Fibroblast of pulmonary artery (primary cell): ENCODE data around the gene MKS1.

ENCODE experiments used
- DNase-seq: peaks from one replicate; pipeline ENCODE4 v3.0.0-alpha.2; 2010; ENCODE audit warnings: low read depth
- H3K4me3 ChIP-seq: replicated peaks from 2 replicates; pipeline ENCODE4 v1.5.1; 2011; ENCODE audit warnings: low read depth, mild to moderate bottlenecking, control low read depth, low read length, moderate library complexity
- TF ChIP-seq, protein P1 (sequence below): IDR thresholded peaks from 2 replicates; pipeline ENCODE4 v1.5.1; 2011; ENCODE audit warnings: mild to moderate bottlenecking, control low read depth, low read length, inconsistent platforms; ENCODE audit errors: missing control alignments

Gene MKS1

DNA sequence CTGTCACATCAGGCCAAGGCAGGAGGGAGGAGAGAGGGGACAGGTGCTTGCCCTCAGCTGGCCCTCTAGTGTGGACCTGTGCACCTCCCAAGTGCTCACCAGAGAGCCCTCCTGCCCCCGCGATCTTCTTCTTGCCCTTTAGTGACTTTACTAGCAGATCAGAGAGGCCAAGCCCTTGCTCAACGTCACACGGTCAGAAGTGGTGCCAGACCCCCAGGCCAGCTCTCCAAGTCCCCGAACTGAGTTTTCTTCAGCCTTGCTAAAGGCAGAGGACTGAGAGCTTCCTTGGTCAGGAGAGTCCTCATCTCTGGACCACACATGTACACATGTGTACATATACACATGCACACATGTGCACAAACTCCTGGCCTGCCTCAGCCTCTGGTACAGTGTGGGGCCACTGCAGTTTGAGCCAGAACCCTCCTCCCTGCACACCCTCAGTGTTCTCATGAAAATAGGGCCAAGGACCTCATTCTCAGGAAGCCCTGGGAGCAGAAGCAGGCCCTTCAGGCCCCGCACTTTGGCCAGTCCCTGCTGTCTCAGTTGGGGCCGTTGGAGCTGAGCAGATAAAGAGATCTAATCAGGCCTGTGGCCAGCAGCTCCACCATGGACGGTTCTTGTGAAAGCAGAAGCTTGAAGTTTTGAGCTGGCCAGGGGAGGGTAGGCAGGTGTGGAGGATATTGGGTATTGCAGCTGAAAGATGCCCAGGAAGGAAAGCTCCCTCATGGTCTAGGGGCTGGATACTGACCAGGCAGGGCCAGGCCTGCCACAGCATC is 33.9 kb downstream of the MKS1 start:
- TF ChIP-seq, protein P1, sequence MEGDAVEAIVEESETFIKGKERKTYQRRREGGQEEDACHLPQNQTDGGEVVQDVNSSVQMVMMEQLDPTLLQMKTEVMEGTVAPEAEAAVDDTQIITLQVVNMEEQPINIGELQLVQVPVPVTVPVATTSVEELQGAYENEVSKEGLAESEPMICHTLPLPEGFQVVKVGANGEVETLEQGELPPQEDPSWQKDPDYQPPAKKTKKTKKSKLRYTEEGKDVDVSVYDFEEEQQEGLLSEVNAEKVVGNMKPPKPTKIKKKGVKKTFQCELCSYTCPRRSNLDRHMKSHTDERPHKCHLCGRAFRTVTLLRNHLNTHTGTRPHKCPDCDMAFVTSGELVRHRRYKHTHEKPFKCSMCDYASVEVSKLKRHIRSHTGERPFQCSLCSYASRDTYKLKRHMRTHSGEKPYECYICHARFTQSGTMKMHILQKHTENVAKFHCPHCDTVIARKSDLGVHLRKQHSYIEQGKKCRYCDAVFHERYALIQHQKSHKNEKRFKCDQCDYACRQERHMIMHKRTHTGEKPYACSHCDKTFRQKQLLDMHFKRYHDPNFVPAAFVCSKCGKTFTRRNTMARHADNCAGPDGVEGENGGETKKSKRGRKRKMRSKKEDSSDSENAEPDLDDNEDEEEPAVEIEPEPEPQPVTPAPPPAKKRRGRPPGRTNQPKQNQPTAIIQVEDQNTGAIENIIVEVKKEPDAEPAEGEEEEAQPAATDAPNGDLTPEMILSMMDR, result no peak
- no peak for DNase-seq

GRCh38 chr17:58184308-58184985 is 34.6 kb downstream of the MKS1 start:
- DNase-seq, result peak; percentile 55
- TF ChIP-seq, protein P1, result no peak
- H3K4me3 ChIP-seq, result no peak overlapping the region

More for the DNA sequence above, 33.9 kb downstream of the MKS1 start:
- H3K4me3 ChIP-seq, result no peak overlapping the region

DNA sequence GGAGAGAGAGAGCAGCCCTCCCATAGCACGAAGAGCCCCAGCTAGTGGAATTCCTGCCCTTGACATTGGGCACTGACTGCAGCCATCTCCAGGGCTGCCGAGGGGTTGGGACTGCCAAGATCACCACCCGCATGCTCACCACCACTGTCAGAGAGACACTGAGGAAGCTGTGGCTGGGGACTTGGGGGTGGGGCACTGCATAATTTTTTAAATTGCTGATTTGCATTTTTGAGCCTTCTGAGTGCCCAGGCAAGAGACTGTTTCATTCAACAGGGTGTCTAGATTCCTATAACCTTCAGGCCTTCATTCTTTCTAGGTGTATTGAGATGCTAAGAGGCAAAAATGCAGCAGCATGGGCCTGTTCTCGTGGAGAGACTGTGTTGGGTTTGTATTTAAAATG is 35.5 kb downstream of the MKS1 start:
- H3K4me3 ChIP-seq, result no peak overlapping the region
- TF ChIP-seq, protein P1, result no peak
- no peak for DNase-seq

DNA sequence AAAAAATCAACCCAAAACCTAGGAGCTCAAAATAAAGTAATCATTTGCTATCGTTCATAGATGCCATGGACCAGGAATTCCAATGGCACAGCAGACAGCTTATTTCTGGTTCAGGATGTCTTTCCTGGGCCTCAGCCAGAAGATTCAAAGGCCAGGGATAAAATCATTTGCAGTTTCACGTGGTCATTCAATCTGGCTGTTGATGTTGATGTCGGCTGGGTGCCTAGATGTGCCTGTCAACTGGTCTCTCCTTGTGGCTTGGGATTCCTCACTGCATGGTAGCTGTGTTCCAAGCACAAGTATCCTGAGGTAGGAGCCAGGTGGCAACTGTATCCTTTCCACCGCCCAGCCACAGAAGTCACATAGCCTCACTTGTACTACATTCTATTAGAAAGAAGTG is 37.3 kb downstream of the MKS1 start:
- DNase-seq, result no peak
- no peak overlapping the region for H3K4me3 ChIP-seq
- TF ChIP-seq, protein P1, result no peak

GRCh38 chr17:58176200-58176599 is 42.9 kb downstream of the MKS1 start:
- TF ChIP-seq, protein P1, result no peak
- no peak overlapping the region for H3K4me3 ChIP-seq
- peak; percentile 42 for DNase-seq

- DNase-seq, result no peak
- H3K4me3 ChIP-seq, result no peak overlapping the region
- TF ChIP-seq, protein P1, result no peak
Observed at GRCh38 chr17:58174871-58175270, 44.2 kb downstream of the MKS1 start.
